ENCODE results near the gene ZNF581.
A peak's percentile ranks its signal among the peaks of the same experiment; 100 is the strongest.

The ZNF581 gene

GRCh38 chr19:55645512-55645881 is 2.0 kb downstream of the ZNF581 start:
- Mint-ChIP-seq H3K9me3 (ENCODE audit: low read depth) (no peaks in the 10 kb centered on the region), H3K4me3 (peak overlapping the region; percentile 81), H3K27ac (peak overlapping the region; percentile 50), H3K36me3 (no peaks in the 10 kb centered on the region), H3K27me3 (no peaks in the 10 kb centered on the region), H3K4me1 (ENCODE audit: low read depth) (peaks cover 46% of the 10 kb centered on the region)

GRCh38 chr19:55646889-55647731 is 3.7 kb downstream of the ZNF581 start:
- Mint-ChIP-seq H3K27me3 (no peaks in the 10 kb centered on the region), H3K4me3 (peak overlapping the region; percentile 88)

GRCh38 chr19:55647732-55648584 is 4.5 kb downstream of the ZNF581 start, which contains the start of gene CCDC106:
TSS of gene CCDC106 (plus strand) at chr19:55648212. CDS start at chr19:55649047, 835 bp downstream.
- Mint-ChIP-seq H3K36me3 (no peaks in the 10 kb centered on the region), H3K27me3 (no peaks in the 10 kb centered on the region), H3K4me3 (peak within 1 kb of the TSS; percentile 88), H3K4me1 (ENCODE audit: low read depth) (peaks cover 42% of the 10 kb centered on the region), H3K27ac (peak within 1 kb of the TSS; percentile 67), H3K9me3 (ENCODE audit: low read depth) (no peaks in the 10 kb centered on the region)

More at GRCh38 chr19:55646889-55647731, 3.7 kb downstream of the ZNF581 start:
- H3K27ac Mint-ChIP-seq = peak overlapping the region; percentile 67
- H3K4me1 Mint-ChIP-seq (ENCODE audit: low read depth) = peaks cover 45% of the 10 kb centered on the region
- no peaks in the 10 kb centered on the region for H3K9me3 Mint-ChIP-seq (ENCODE audit: low read depth)
- no peaks in the 10 kb centered on the region for H3K36me3 Mint-ChIP-seq

- H3K27ac Mint-ChIP-seq = no peak overlapping the region
- no peaks in the 10 kb centered on the region for H3K27me3 Mint-ChIP-seq
- no peaks in the 10 kb centered on the region for H3K36me3 Mint-ChIP-seq
- no peaks in the 10 kb centered on the region for H3K9me3 Mint-ChIP-seq (ENCODE audit: low read depth)
- peaks cover 37% of the 10 kb centered on the region for H3K4me1 Mint-ChIP-seq (ENCODE audit: low read depth)
- H3K4me3 Mint-ChIP-seq = peak overlapping the region; percentile 85
These were observed 5.3 kb downstream of the ZNF581 start for GRCh38 chr19:55648585-55649267.

- Mint-ChIP-seq H3K4me1 (ENCODE audit: low read depth) (peaks cover 35% of the 10 kb centered on the region), H3K9me3 (ENCODE audit: low read depth) (no peaks in the 10 kb centered on the region), H3K4me3 (peak overlapping the region; percentile 85), H3K27ac (peak overlapping the region; percentile 78), H3K27me3 (no peaks in the 10 kb centered on the region), H3K36me3 (no peaks in the 10 kb centered on the region)
These were observed 6.0 kb downstream of the ZNF581 start for GRCh38 chr19:55649268-55650125.

- Mint-ChIP-seq H3K4me1 (ENCODE audit: low read depth) (peaks cover 35% of the 10 kb centered on the region), H3K27ac (peak overlapping the region; percentile 28), H3K9me3 (ENCODE audit: low read depth) (no peaks in the 10 kb centered on the region), H3K27me3 (no peaks in the 10 kb centered on the region), H3K4me3 (peak overlapping the region; percentile 77), H3K36me3 (no peaks in the 10 kb centered on the region)
These were observed 6.7 kb downstream of the ZNF581 start for GRCh38 chr19:55650126-55650557.

GRCh38 chr19:55650602-55651230 is 7.3 kb downstream of the ZNF581 start:
- peak overlapping the region; percentile 77 for H3K4me3 Mint-ChIP-seq
- H3K9me3 Mint-ChIP-seq (ENCODE audit: low read depth) = no peaks in the 10 kb centered on the region
- no peaks in the 10 kb centered on the region for H3K27me3 Mint-ChIP-seq
- peak overlapping the region; percentile 28 for H3K27ac Mint-ChIP-seq
- H3K4me1 Mint-ChIP-seq (ENCODE audit: low read depth) = peaks cover 29% of the 10 kb centered on the region
- H3K36me3 Mint-ChIP-seq = peaks cover 2% of the 10 kb centered on the region

GRCh38 chr19:55651236-55651635 is 7.8 kb downstream of the ZNF581 start:
- Mint-ChIP-seq H3K27ac (no peak overlapping the region), H3K27me3 (no peaks in the 10 kb centered on the region), H3K4me3 (peak overlapping the region; percentile 56), H3K36me3 (peaks cover 7% of the 10 kb centered on the region), H3K9me3 (ENCODE audit: low read depth) (no peaks in the 10 kb centered on the region), H3K4me1 (ENCODE audit: low read depth) (peaks cover 28% of the 10 kb centered on the region)

- Mint-ChIP-seq H3K4me3 (peak overlapping the region; percentile 30), H3K36me3 (peaks cover 11% of the 10 kb centered on the region), H3K27ac (peak overlapping the region; percentile 22), H3K27me3 (no peaks in the 10 kb centered on the region), H3K4me1 (ENCODE audit: low read depth) (peaks cover 27% of the 10 kb centered on the region), H3K9me3 (ENCODE audit: low read depth) (no peaks in the 10 kb centered on the region)
These were observed 9.1 kb downstream of the ZNF581 start for GRCh38 chr19:55652311-55653128.

GRCh38 chr19:55653651-55654322 is 10.3 kb downstream of the ZNF581 start:
- Mint-ChIP-seq H3K27me3 (no peaks in the 10 kb centered on the region), H3K9me3 (ENCODE audit: low read depth) (no peaks in the 10 kb centered on the region), H3K27ac (peak overlapping the region; percentile 96), H3K36me3 (peaks cover 11% of the 10 kb centered on the region), H3K4me1 (ENCODE audit: low read depth) (peaks cover 31% of the 10 kb centered on the region), H3K4me3 (peak overlapping the region; percentile 92)

- Mint-ChIP-seq H3K27me3 (no peaks in the 10 kb centered on the region), H3K9me3 (ENCODE audit: low read depth) (no peaks in the 10 kb centered on the region), H3K27ac (peak overlapping the region; percentile 96), H3K4me1 (ENCODE audit: low read depth) (peaks cover 29% of the 10 kb centered on the region), H3K36me3 (peaks cover 11% of the 10 kb centered on the region), H3K4me3 (peak overlapping the region; percentile 92)
These were observed 10.9 kb downstream of the ZNF581 start for GRCh38 chr19:55654323-55654867.

- no peaks in the 10 kb centered on the region for H3K9me3 Mint-ChIP-seq (ENCODE audit: low read depth)
- H3K36me3 Mint-ChIP-seq = peaks cover 13% of the 10 kb centered on the region
- H3K27ac Mint-ChIP-seq = peak within 1 kb of the TSS; percentile 99
- peaks cover 29% of the 10 kb centered on the region for H3K4me1 Mint-ChIP-seq (ENCODE audit: low read depth)
- peak within 1 kb of the TSS; percentile 98 for H3K4me3 Mint-ChIP-seq
- H3K27me3 Mint-ChIP-seq = no peaks in the 10 kb centered on the region
These were observed 11.6 kb downstream of the ZNF581 start, which contains the start of gene U2AF2 for GRCh38 chr19:55654868-55655647. TSS of gene U2AF2 (plus strand) at chr19:55655035. CDS start at chr19:55655105, 70 bp downstream.

All from activated naive CD8-positive, alpha-beta T cell (primary cell).